DND-41 (cell line): ENCODE measurements around the gene PTPRJ.

Experiments used
- ATAC-seq: fragments of 200-7000 bp; cut with Tn5 transposase; 3 replicates; pipeline ENCODE4 v1.9.1; 2021; ENCODE audit warnings: low read depth; ENCODE audit not compliant: insufficient read depth
- DNase-seq: peaks from one replicate; pipeline ENCODE4 v3.0.0-alpha.2; 2020
- H2AFZ ChIP-seq: 2 replicates; pipeline ENCODE4 v1.6.0; 2012; ENCODE audit warnings: low read depth, low read length
- H3K27ac ChIP-seq: 2 replicates; pipeline ENCODE4 v1.5.1; 2012; ENCODE audit warnings: low read length, inconsistent platforms
- H3K27me3 ChIP-seq: fragments of 200-600 bp; sonication (generic); 2 replicates; pipeline ENCODE4 v1.6.0; 2012; ENCODE audit warnings: low read length, mild to moderate bottlenecking, inconsistent platforms; ENCODE audit not compliant: insufficient read depth, poor library complexity
- H3K36me3 ChIP-seq: 2 replicates; pipeline ENCODE4 v1.5.1; 2012; ENCODE audit warnings: low read length, inconsistent platforms; ENCODE audit not compliant: insufficient read depth
- H3K4me1 ChIP-seq: 2 replicates; pipeline ENCODE4 v1.5.1; 2012; ENCODE audit warnings: mild to moderate bottlenecking, low read length; ENCODE audit not compliant: insufficient read depth
- H3K4me2 ChIP-seq: 2 replicates; pipeline ENCODE4 v1.6.0; 2012; ENCODE audit warnings: mild to moderate bottlenecking, moderate library complexity, low read length, inconsistent platforms; ENCODE audit not compliant: insufficient read depth
- H3K4me3 ChIP-seq, 2 experiments: fragments of 200-600 bp in 1 of 2; shearing (Covaris generic) in 1 of 2; 2 replicates each; pipeline ENCODE4 v1.5.1; 2012 to 2016; ENCODE audit warnings: inconsistent platforms in 2 of 2, low read length in 2 of 2, mild to moderate bottlenecking in 2 of 2, low read depth in 1 of 2, moderate library complexity in 1 of 2
- H3K79me2 ChIP-seq: 2 replicates; pipeline ENCODE4 v1.6.0; 2012; ENCODE audit warnings: low read length, inconsistent platforms; ENCODE audit not compliant: insufficient read depth
- H3K9ac ChIP-seq: 2 replicates; pipeline ENCODE4 v1.6.0; 2012; ENCODE audit warnings: low read depth, mild to moderate bottlenecking, inconsistent platforms, low read length, moderate library complexity
- H3K9me3 ChIP-seq: 2 replicates; pipeline ENCODE4 v1.5.1; 2012; ENCODE audit warnings: low read length, moderate library complexity, mild to moderate bottlenecking, inconsistent platforms; ENCODE audit not compliant: insufficient read depth, severe bottlenecking
- H4K20me1 ChIP-seq: 2 replicates; pipeline ENCODE4 v1.6.0; 2012; ENCODE audit warnings: low read length; ENCODE audit not compliant: insufficient read depth
- CTCF ChIP-seq: IDR thresholded peaks from 2 replicates; pipeline ENCODE4 v1.5.1; 2012; ENCODE audit warnings: borderline replicate concordance, low read length, moderate library complexity, mild to moderate bottlenecking; ENCODE audit not compliant: poor library complexity, severe bottlenecking; ENCODE audit errors: extremely low read depth
- EZH2 ChIP-seq: IDR thresholded peaks from 3 replicates; pipeline ENCODE4 v1.6.1; 2012; ENCODE audit warnings: borderline replicate concordance, low read depth, mild to moderate bottlenecking, moderate library complexity, low read length, inconsistent platforms; ENCODE audit not compliant: severe bottlenecking

Gene PTPRJ

GRCh38 chr11:48058064-48058463 lies 77.7 kb downstream of the PTPRJ start:
- no peaks in the 10 kb centered on the region for H3K36me3 ChIP-seq
- H3K4me1 ChIP-seq = peaks cover 27% of the 10 kb centered on the region
- H4K20me1 ChIP-seq = peaks cover 6% of the 10 kb centered on the region
- H3K27ac ChIP-seq = no peak overlapping the region
- DNase-seq (no peak), ATAC-seq (no peak)
- H3K27me3 ChIP-seq = peaks cover 11% of the 10 kb centered on the region
- no peak for TF ChIP-seq CTCF
- TF ChIP-seq EZH2 = no peak
- H3K4me2 ChIP-seq = no peak overlapping the region
- H3K9ac ChIP-seq = no peak overlapping the region
- no peak overlapping the region for H3K4me3 ChIP-seq
- H3K79me2 ChIP-seq = no peaks in the 10 kb centered on the region
- H2AFZ ChIP-seq = no peak overlapping the region
- no peaks in the 10 kb centered on the region for H3K9me3 ChIP-seq

- ATAC-seq (no peak), DNase-seq (no peak)
- Histone ChIP-seq H3K9ac (no peak overlapping the region), H3K36me3 (no peaks in the 10 kb centered on the region), H3K79me2 (no peaks in the 10 kb centered on the region), H3K4me1 (peaks cover 27% of the 10 kb centered on the region), H3K9me3 (no peaks in the 10 kb centered on the region), H3K27ac (no peak overlapping the region), H3K27me3 (peaks cover 11% of the 10 kb centered on the region), H3K4me2 (no peak overlapping the region), H4K20me1 (peaks cover 6% of the 10 kb centered on the region), H2AFZ (no peak overlapping the region), H3K4me3 (no peak overlapping the region)
- TF ChIP-seq CTCF (no peak), EZH2 (no peak)
Measured at GRCh38 chr11:48058788-48059187, 78.4 kb downstream of the PTPRJ start.

- no peak overlapping the region for H2AFZ ChIP-seq
- DNase-seq (no peak), ATAC-seq (no peak)
- no peak overlapping the region for H3K4me3 ChIP-seq
- H3K27me3 ChIP-seq = peaks cover 11% of the 10 kb centered on the region
- no peak overlapping the region for H3K4me2 ChIP-seq
- no peaks in the 10 kb centered on the region for H3K36me3 ChIP-seq
- TF ChIP-seq EZH2 = no peak
- TF ChIP-seq CTCF = no peak
- H3K79me2 ChIP-seq = no peaks in the 10 kb centered on the region
- H3K9ac ChIP-seq = no peak overlapping the region
- no peaks in the 10 kb centered on the region for H3K9me3 ChIP-seq
- H3K27ac ChIP-seq = no peak overlapping the region
- H4K20me1 ChIP-seq = peaks cover 3% of the 10 kb centered on the region
- no peaks in the 10 kb centered on the region for H3K4me1 ChIP-seq
Measured at GRCh38 chr11:48062649-48063048, 82.3 kb downstream of the PTPRJ start.
